ENCODE data around the gene AKIP1.
A peak's percentile ranks its signal among the peaks of the same experiment; 100 is the strongest.
"Not testable (repeated sequence)": the region's sequence is repeated elsewhere in the genome, so short reads cannot be mapped to it uniquely, and the experiment has no call there.

The AKIP1 gene

GRCh38 chr11:8917157-8917825, 6.3 kb downstream of the AKIP1 start:
- DNase-seq = no peak

- DNase-seq = no peak
Measured at GRCh38 chr11:8922691-8923090, 11.7 kb downstream of the AKIP1 start.

- DNase-seq = no peak
Measured at GRCh38 chr11:8925711-8926110, 14.7 kb downstream of the AKIP1 start.

GRCh38 chr11:8926236-8926635, 15.2 kb downstream of the AKIP1 start:
- no peak for DNase-seq

GRCh38 chr11:8927233-8927632, 16.2 kb downstream of the AKIP1 start:
- no peak for DNase-seq

GRCh38 chr11:8928205-8928604, 17.2 kb downstream of the AKIP1 start:
- DNase-seq = no peak

GRCh38 chr11:8928981-8929615, 18.1 kb downstream of the AKIP1 start:
- no peak for DNase-seq

- no peak for DNase-seq
Measured at GRCh38 chr11:8930456-8931175, 19.6 kb downstream of the AKIP1 start.

GRCh38 chr11:8932564-8933180, 21.7 kb downstream of the AKIP1 start, which contains the start of gene C11orf16:
TSS of gene C11orf16 (minus strand) at chr11:8932947. CDS start at chr11:8932308, 639 bp downstream.
- no peak for DNase-seq

- DNase-seq = no peak
Measured at GRCh38 chr11:8933931-8934330, 22.9 kb downstream of the AKIP1 start.

- DNase-seq = no peak
Measured at GRCh38 chr11:8934742-8935488, 23.9 kb downstream of the AKIP1 start.

GRCh38 chr11:8935789-8936188, 24.8 kb downstream of the AKIP1 start:
- not testable (repeated sequence) for DNase-seq

GRCh38 chr11:8937159-8937558, 26.2 kb downstream of the AKIP1 start:
- DNase-seq = no peak

GRCh38 chr11:8937659-8938058, 26.7 kb downstream of the AKIP1 start:
- no peak for DNase-seq

GRCh38 chr11:8941341-8942103, 30.5 kb downstream of the AKIP1 start:
- no peak for DNase-seq

GRCh38 chr11:8942518-8943066, 31.6 kb downstream of the AKIP1 start, which contains the start of gene ASCL3:
TSS of gene ASCL3 (minus strand) at chr11:8943016. CDS start at chr11:8938161, 4,855 bp downstream.
- DNase-seq = no peak

GRCh38 chr11:8947230-8947943, 36.4 kb downstream of the AKIP1 start:
- DNase-seq = no peak

GRCh38 chr11:8948886-8949285, 37.9 kb downstream of the AKIP1 start:
- DNase-seq = no peak

- no peak for DNase-seq
Measured at GRCh38 chr11:8956860-8957259, 45.9 kb downstream of the AKIP1 start.

GRCh38 chr11:8959546-8960166, 48.7 kb downstream of the AKIP1 start:
- peak; percentile 81 to 83 for DNase-seq

Measured in AML-193 (cell line).